CD4-positive, alpha-beta T cell (primary cell): Measurements from ENCODE around the gene RET. TPM values are rescaled to one million over a fixed set of nuclear protein-coding genes. Genes with fewer than 3 reads are reported as not detected.

Source experiments
- ATAC-seq: fragments of 200-7000 bp; cut with Tn5 transposase; one replicate; pipeline ENCODE4 v1.10.0; 2022; ENCODE audit warnings: mild to moderate bottlenecking; ENCODE audit not compliant: poor library complexity
- CTCF ChIA-PET: fragments of 350-600 bp; sonication (Branson Sonifier 250); formaldehyde crosslinking; loops from one replicate; lab custom pipeline; 2021; ENCODE audit warnings: antibody characterized with exemption, inconsistent platforms; lab: Charles Lee
- POLR2A ChIA-PET: fragments of 350-600 bp; sonication (Branson Sonifier 250); formaldehyde crosslinking; loops from one replicate; lab custom pipeline; 2021; ENCODE audit warnings: antibody characterized with exemption, inconsistent platforms; lab: Charles Lee
- DNase-seq, 14 experiments: peaks; one replicate each; pipeline ENCODE4 v3.0.0-alpha.2; 2013 to 2020; ENCODE audit warnings: mixed read lengths in 2 of 14
- H3K27ac ChIP-seq, 2 donors: one replicate each; pipeline versions ENCODE4 v1.5.1 to v1.7.0; 2013; ENCODE audit warnings: low read length in 2 of 2, low read depth in 1 of 2, mild to moderate bottlenecking in 1 of 2
- H3K27me3 ChIP-seq, 2 experiments: 1 replicate in 1 of 2; 2 replicates in 1 of 2; pipeline versions ENCODE4 v1.6.1 to v1.7.0; 2013; ENCODE audit warnings: low read length in 2 of 2, control low read depth in 1 of 2, mild to moderate bottlenecking in 1 of 2, moderate library complexity in 1 of 2; ENCODE audit not compliant: insufficient read depth in 2 of 2, control insufficient read depth in 1 of 2
- H3K36me3 ChIP-seq: one replicate; pipeline ENCODE4 v1.6.1; 2013; ENCODE audit warnings: low read length, control low read depth; ENCODE audit not compliant: insufficient read depth
- H3K4me1 ChIP-seq: one replicate; pipeline ENCODE4 v1.6.1; 2013; ENCODE audit warnings: low read length, control low read depth; ENCODE audit not compliant: insufficient read depth
- H3K4me3 ChIP-seq: one replicate; pipeline ENCODE4 v1.5.1; 2013; ENCODE audit warnings: mild to moderate bottlenecking, low read length, moderate library complexity
- H3K9me3 ChIP-seq, 2 experiments: 1 replicate in 1 of 2; 2 replicates in 1 of 2; pipeline versions ENCODE4 v1.6.1 to v1.7.0; 2013; ENCODE audit warnings: low read length in 2 of 2, mild to moderate bottlenecking in 2 of 2, control low read depth in 1 of 2, moderate library complexity in 1 of 2; ENCODE audit not compliant: control insufficient read depth in 1 of 2, insufficient read depth in 1 of 2
- H3K27ac Mint-ChIP-seq: one replicate; pipeline ENCODE4 v1.8.0; 2020; ENCODE audit warnings: mixed read lengths
- H3K27me3 Mint-ChIP-seq: one replicate; pipeline ENCODE4 v1.8.0; 2021; ENCODE audit warnings: mixed read lengths
- H3K36me3 Mint-ChIP-seq: one replicate; pipeline ENCODE4 v1.8.0; 2021; ENCODE audit warnings: low read depth, mixed read lengths
- H3K4me1 Mint-ChIP-seq: one replicate; pipeline ENCODE4 v1.8.0; 2021; ENCODE audit warnings: low read depth, mixed read lengths
- H3K4me3 Mint-ChIP-seq: one replicate; pipeline ENCODE4 v1.8.0; 2020; ENCODE audit warnings: mild to moderate bottlenecking, mixed read lengths
- H3K9me3 Mint-ChIP-seq: one replicate; pipeline ENCODE4 v1.8.0; 2020; ENCODE audit warnings: mixed read lengths
- intact Hi-C, 2 experiments: fragments of 100-400 bp; cut with DNase I in 1 of 2; cut with micrococcal nuclease in 1 of 2; formaldehyde crosslinking; loops; one replicate each; pipeline versions ENCODE4 v1.15.1 to v1.9.0; 2023 to 2025; cut with DNase I, micrococcal nuclease
- total RNA-seq, 174 experiments: library from RNA in 2 of 174; stranded (reverse) in 2 of 174; gene quantifications; one replicate each; pipeline ENCODE4 v1.2.3 and lab custom pipeline; 2021 to 2026
- TF ChIP-seq, protein P1 (sequence below): fragments of 200-600 bp; IDR thresholded peaks from one replicate; pipeline ENCODE4 v1.8.0; 2022; ENCODE audit warnings: antibody characterized with exemption, mild to moderate bottlenecking

The RET gene
- total RNA-seq, 2 experiments from 2014 or later: not detected

- peaks cover 28% of the 10 kb centered on the region for H3K4me1 ChIP-seq
- TF ChIP-seq, protein P1, sequence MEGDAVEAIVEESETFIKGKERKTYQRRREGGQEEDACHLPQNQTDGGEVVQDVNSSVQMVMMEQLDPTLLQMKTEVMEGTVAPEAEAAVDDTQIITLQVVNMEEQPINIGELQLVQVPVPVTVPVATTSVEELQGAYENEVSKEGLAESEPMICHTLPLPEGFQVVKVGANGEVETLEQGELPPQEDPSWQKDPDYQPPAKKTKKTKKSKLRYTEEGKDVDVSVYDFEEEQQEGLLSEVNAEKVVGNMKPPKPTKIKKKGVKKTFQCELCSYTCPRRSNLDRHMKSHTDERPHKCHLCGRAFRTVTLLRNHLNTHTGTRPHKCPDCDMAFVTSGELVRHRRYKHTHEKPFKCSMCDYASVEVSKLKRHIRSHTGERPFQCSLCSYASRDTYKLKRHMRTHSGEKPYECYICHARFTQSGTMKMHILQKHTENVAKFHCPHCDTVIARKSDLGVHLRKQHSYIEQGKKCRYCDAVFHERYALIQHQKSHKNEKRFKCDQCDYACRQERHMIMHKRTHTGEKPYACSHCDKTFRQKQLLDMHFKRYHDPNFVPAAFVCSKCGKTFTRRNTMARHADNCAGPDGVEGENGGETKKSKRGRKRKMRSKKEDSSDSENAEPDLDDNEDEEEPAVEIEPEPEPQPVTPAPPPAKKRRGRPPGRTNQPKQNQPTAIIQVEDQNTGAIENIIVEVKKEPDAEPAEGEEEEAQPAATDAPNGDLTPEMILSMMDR: no peak
- no peak overlapping the region for H3K27ac Mint-ChIP-seq
- no peaks in the 10 kb centered on the region for H3K36me3 ChIP-seq
- no peak for ATAC-seq
- CTCF ChIA-PET: no interaction called here
- peaks cover 22% of the 10 kb centered on the region for H3K4me1 Mint-ChIP-seq
- H3K36me3 Mint-ChIP-seq: no peaks in the 10 kb centered on the region
- no peaks in the 10 kb centered on the region for H3K27me3 ChIP-seq
- DNase-seq: no peak
- intact Hi-C loops: no loop called here
- no peaks in the 10 kb centered on the region for H3K27me3 Mint-ChIP-seq
- no peak overlapping the region for H3K27ac ChIP-seq
- POLR2A ChIA-PET: no interaction called here
- no peak overlapping the region for H3K4me3 ChIP-seq
- H3K9me3 ChIP-seq: no peaks in the 10 kb centered on the region
- H3K9me3 Mint-ChIP-seq: no peaks in the 10 kb centered on the region
- H3K4me3 Mint-ChIP-seq: no peak overlapping the region
Measured at GRCh38 chr10:43117031-43117776, 40.3 kb downstream of the RET start.

- POLR2A ChIA-PET: no interaction called here
- Mint-ChIP-seq H3K27me3 (no peaks in the 10 kb centered on the region), H3K4me1 (peaks cover 22% of the 10 kb centered on the region), H3K36me3 (no peaks in the 10 kb centered on the region), H3K9me3 (no peaks in the 10 kb centered on the region), H3K4me3 (no peak overlapping the region), H3K27ac (no peak overlapping the region)
- CTCF ChIA-PET: no interaction called here
- H3K27me3 ChIP-seq: no peaks in the 10 kb centered on the region
- no peak overlapping the region for H3K27ac ChIP-seq
- H3K4me3 ChIP-seq: no peak overlapping the region
- intact Hi-C loops: no loop called here
- no peaks in the 10 kb centered on the region for H3K36me3 ChIP-seq
- no peak for ATAC-seq
- TF ChIP-seq, protein P1: no peak
- DNase-seq: no peak
- H3K9me3 ChIP-seq: no peaks in the 10 kb centered on the region
- H3K4me1 ChIP-seq: peaks cover 31% of the 10 kb centered on the region
Measured at GRCh38 chr10:43117777-43118583, 41.1 kb downstream of the RET start.

DNA sequence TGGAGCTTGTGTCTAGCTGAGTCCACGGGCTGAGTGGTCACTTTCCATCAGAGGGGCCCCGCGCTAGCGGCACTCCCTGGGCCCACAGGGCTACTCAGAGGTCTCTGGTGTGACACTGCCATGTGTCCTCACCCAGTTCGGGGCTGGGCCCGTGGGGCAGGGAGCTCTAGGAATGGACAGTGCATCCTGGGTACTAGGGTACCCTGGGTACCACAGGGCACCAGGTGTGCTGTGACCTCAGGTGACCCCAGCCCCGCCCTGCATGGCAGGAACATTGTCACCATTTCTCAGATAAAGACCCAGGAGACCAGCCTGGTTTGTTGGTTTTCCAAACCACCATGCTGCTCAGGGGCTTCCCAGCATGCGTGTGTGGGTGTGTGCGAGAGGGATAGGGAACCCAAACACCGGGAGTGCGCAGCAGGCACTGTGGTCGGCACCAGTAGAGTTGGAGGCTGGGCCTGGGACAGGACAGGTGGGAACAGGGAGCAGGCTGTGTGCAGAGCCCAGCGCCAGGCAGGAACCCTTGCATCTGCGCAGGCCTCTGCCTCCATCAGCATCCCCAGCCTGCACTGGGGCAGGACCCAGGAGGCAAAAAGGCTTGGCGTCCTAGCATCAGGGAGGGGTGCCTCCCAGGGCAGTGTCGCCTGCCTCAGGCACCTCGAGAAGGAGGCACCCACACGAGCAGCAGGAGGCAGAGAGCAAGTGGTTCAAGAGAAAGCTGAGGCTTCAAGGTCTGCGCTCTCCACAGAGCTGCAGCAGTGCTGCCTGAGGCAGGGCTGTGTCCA is 42.0 kb downstream of the RET start:
- H3K4me1 ChIP-seq: peaks cover 33% of the 10 kb centered on the region
- intact Hi-C loops: no loop called here
- ATAC-seq (no peak), DNase-seq (no peak)
- Mint-ChIP-seq H3K36me3 (no peaks in the 10 kb centered on the region), H3K4me3 (no peak overlapping the region), H3K9me3 (no peaks in the 10 kb centered on the region), H3K27me3 (no peaks in the 10 kb centered on the region), H3K27ac (no peak overlapping the region), H3K4me1 (peaks cover 22% of the 10 kb centered on the region)
- CTCF ChIA-PET: no interaction called here
- POLR2A ChIA-PET: interaction anchor here (3.3 kb wide), 1 partner anchor 20 kb away, joined by 38 read pairs; the partner anchor contains the start of gene CSGALNACT2
- H3K9me3 ChIP-seq: no peaks in the 10 kb centered on the region
- H3K27me3 ChIP-seq: no peaks in the 10 kb centered on the region
- no peak overlapping the region for H3K4me3 ChIP-seq
- no peak overlapping the region for H3K27ac ChIP-seq
- no peaks in the 10 kb centered on the region for H3K36me3 ChIP-seq
- TF ChIP-seq, protein P1: no peak
